HS-27A (cell line): ENCODE results near the gene SOS1.
"Not testable (repeated sequence)": the region's sequence is repeated elsewhere in the genome, so short reads cannot be mapped to it uniquely, and the experiment has no call there.

Experiments
- DNase-seq: peaks from one replicate; pipeline ENCODE4 v3.0.0-alpha.2; 2012; ENCODE audit warnings: low read depth, missing footprints

The SOS1 gene

GRCh38 chr2:38968021-38968420 lies 152.8 kb downstream of the SOS1 start:
- DNase-seq: no peak

GRCh38 chr2:38966678-38967077 lies 154.2 kb downstream of the SOS1 start:
- DNase-seq: no peak

- DNase-seq: no peak
Measured at GRCh38 chr2:38966006-38966405, 154.8 kb downstream of the SOS1 start.

- DNase-seq: no peak
Measured at GRCh38 chr2:38960609-38961320, 160.1 kb downstream of the SOS1 start.

GRCh38 chr2:38959938-38960608 lies 160.8 kb downstream of the SOS1 start:
- DNase-seq: no peak

- DNase-seq: no peak
Measured at GRCh38 chr2:38959466-38959865, 161.4 kb downstream of the SOS1 start.

GRCh38 chr2:38957972-38958371 lies 162.9 kb downstream of the SOS1 start:
- DNase-seq: no peak

- DNase-seq: no peak
Measured at GRCh38 chr2:38951766-38952165, 169.1 kb downstream of the SOS1 start.

GRCh38 chr2:38948995-38949394 lies 171.9 kb downstream of the SOS1 start:
- no peak for DNase-seq

- no peak for DNase-seq
Measured at GRCh38 chr2:38948387-38948882, 172.4 kb downstream of the SOS1 start.

GRCh38 chr2:38947241-38948239 lies 173.3 kb downstream of the SOS1 start:
- DNase-seq: peak; percentile 31

- no peak for DNase-seq
Measured at GRCh38 chr2:38945911-38946310, 174.9 kb downstream of the SOS1 start.

- DNase-seq: no peak
Measured at GRCh38 chr2:38945372-38945771, 175.5 kb downstream of the SOS1 start.

GRCh38 chr2:38943784-38944183 lies 177.1 kb downstream of the SOS1 start:
- DNase-seq: no peak

GRCh38 chr2:38940746-38941145 lies 180.1 kb downstream of the SOS1 start:
- DNase-seq: no peak

GRCh38 chr2:38937548-38937947 lies 183.3 kb downstream of the SOS1 start:
- DNase-seq: no peak

GRCh38 chr2:38936516-38936915 lies 184.3 kb downstream of the SOS1 start:
- not testable (repeated sequence) for DNase-seq

GRCh38 chr2:38935568-38936172 lies 185.2 kb downstream of the SOS1 start:
- no peak for DNase-seq

- no peak for DNase-seq
Measured at GRCh38 chr2:38934742-38935141, 186.1 kb downstream of the SOS1 start.

- no peak for DNase-seq
Measured at GRCh38 chr2:38933653-38934052, 187.2 kb downstream of the SOS1 start.

- DNase-seq: no peak
Measured at GRCh38 chr2:38932586-38932985, 188.3 kb downstream of the SOS1 start.
